GM19324 (cell line): Measurements from ENCODE around the gene RIC1.
"Not testable (repeated sequence)": the region's sequence is repeated elsewhere in the genome, so short reads cannot be mapped to it uniquely, and the experiment has no call there.

Experiments
- ATAC-seq: cut with Tn5 transposase; IDR thresholded peaks from one replicate; pipeline ENCODE4 v1.9.1; 2021; ENCODE audit warnings: mild to moderate bottlenecking, moderate library complexity; ENCODE audit not compliant: unreplicated experiment, low FRiP score

Gene RIC1

DNA sequence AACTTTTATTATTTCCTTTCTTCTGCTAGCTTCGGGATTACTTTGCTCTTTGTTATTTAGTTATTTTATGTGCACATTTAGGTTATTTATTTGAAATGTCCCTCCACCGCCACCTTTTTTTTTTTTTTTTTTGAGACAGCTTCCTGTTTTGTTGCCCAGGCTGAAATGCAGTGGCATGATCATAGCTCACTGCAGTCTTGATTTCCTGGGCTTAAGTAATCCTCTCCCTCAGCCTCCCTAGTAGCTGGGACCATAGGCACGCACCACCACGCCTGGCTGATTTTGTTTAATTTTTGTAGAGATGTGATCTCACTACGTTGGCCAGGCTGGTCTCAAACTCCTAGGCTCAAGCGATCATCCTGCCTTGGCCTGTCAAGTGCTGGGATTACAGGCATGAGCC is 38.5 kb downstream of the RIC1 start:
- ATAC-seq, result no peak

DNA sequence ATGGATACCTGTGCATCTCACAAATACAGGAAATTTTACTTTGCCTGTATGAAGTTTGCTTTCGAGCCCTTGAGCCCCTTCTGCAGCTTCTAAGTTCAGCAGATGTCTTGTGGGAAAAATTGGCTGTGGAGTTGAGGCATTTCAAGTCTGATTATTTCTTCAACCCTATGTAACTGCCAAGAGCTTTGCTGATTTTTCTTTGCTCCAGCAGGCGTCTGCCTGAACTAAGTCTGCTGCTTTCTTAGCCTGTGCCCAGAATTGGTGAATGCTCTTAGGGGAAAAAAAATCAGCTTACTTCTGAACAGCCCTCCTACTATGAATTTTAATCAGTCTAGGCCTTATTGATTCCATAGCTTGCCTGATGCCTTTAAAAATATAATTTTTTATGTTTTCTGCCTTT is 41.2 kb downstream of the RIC1 start:
- ATAC-seq, result no peak

DNA sequence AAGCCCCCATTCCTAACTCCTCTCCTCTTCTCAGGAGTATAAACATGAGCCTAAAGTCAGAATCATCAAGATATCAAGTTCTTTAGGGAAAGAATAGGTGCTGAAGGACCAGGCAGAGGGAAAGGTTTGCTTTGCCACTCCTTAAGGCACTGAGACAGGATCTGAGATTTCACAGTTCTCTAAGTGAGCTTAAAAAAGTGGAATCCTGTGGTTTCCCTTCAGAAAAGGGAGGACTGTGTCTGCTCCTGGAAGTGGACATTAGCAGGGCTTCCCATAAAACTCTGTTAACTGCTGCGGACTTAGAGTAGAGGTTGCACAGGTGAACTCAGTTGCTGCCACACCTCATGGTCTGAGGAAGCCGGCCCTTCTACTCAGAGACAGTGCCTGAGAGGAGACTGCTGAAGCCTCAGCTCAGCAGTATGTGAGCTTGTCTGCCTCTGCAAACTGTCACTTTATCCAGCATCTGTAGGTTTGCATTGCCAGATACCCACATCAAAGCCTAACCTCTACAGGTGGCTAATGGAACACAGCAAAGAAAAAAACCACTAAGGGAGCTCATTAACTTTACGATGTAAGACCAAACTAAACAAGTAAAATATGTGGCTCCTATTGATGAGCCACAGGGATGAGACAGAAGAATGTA is 42.9 kb downstream of the RIC1 start:
- no peak for ATAC-seq

DNA sequence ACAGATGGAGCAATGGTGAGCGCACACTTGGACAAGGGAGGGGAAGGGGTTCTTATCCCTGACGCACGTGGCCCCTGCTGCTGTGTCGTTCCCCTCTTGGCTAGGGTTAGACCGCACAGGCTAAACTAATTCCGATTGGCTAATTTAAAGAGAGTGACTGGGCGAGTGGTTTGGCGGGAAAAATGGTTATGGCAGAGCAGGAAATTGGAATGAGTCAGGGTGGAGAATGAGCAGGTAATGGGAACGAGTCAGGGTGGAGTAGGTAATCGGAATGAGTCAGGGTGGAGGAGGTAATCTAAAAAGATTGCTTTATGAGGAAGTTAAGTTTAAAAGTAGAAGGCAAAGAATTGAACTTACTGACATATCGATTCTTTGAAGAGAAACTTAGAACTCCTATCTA is 46.1 kb downstream of the RIC1 start:
- not testable (repeated sequence) for ATAC-seq

DNA sequence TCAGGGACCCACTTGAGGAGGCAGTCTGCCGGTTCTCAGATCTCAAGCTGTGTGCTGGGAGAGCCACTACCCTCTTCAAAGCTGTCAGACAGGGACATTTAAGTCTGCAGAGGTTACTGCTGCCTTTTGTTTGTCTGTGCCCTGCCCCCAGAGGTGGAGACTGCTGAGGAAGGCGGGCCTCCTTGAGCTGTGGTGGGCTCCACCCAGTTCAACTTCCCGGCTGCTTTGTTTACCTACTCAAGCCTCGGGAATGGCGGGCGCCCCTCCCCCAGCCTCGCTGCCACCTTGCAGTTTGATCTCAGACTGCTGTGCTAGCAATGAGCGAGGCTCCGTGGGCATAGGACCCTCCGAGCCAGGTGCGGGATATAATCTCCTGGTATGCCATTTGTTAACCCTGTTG is 54.7 kb downstream of the RIC1 start:
- ATAC-seq, result not testable (repeated sequence)

DNA sequence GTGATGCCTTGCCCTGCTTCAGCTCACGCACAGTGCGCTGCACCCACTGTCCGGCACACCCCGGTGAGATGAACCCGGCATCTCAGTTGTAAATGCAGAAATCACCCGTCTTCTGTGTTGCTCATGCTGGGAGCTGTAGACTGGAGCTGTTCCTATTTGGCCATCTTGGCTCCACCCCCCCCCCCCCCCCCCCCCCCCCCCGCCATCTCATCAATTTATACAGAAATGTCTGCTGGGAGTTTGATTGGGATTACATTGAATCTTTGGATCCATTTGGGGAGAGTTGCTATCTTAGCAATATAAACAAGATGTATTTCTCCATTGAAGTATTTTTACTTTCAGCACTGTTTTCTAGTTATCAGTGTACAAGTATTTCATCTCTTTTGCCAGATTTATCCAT is 55.2 kb downstream of the RIC1 start:
- ATAC-seq, result no peak

DNA sequence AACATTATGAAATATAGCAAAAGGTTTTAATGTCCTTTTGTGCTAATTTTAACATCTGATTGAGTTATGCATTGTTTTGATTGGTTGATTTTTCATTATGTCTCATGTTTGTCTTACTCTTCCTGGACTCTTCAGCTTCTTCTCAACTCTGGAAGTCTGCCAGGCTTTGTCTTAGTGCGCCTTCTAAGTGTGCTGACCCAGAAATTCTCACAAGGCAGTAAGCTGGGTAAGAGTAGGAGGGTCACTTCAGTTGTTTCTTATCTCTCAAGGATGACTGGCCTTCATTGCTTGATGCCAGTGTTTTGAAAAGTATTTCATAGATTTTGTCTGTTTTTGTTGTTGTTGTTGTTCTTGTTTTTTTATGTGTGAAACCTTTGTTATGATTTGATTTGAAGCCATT is 59.2 kb downstream of the RIC1 start:
- no peak for ATAC-seq

DNA sequence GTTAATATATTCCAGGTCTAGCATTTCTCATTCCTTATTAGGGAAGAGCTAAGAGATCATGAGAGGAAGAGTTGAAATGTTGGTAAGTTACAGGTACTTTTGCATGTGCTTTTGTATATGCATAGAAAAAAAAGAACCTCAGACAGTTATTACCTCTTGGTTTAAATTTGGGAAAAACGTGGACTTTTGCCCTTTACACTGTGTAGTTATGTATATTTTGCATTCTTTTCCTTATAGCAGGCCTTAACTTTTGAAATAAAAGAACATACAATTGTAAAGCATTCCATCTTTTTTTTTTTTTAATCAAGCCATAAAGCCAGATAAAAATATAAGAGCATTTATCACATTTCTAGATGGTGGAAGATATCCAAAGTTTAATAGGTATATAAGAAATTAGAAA is 61.4 kb downstream of the RIC1 start:
- no peak for ATAC-seq

DNA sequence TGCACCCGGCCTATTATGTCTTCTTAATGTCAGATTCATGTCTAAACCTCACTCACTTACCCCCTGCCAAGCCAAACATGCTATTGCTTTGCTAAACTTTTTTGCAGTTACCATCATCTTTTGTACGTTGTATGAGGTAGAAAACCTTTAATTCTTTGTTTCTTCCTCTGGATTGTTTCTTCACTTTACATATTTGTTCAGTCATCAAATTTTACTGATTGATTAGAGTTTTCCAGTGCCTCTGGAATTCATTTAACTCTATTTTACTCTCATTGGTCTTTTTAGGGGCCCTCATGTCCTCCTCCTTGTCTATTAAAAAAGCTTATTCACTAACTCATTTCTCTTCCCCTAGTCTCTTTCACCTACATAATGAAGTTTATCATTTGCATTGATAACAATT is 67.0 kb downstream of the RIC1 start:
- ATAC-seq, result no peak

DNA sequence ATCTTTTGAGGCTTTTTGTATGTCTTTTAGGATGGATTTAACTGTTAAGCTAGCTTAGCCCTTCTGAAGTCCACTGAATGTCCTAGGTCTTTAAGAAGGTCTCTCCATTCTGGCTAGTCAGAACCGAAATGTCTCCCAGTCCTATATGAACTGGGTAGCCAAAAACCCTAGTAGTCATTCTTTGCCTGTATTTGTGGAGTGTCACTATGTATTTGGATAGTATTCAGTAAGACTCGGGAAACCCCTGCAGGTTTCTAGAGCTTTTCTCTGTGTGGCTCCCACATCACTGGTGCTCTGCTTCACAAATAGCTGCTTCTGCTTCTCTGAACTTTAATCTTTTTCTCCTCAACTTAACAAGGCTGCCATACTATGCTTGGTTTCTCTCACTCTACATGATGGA is 68.0 kb downstream of the RIC1 start:
- ATAC-seq, result no peak

DNA sequence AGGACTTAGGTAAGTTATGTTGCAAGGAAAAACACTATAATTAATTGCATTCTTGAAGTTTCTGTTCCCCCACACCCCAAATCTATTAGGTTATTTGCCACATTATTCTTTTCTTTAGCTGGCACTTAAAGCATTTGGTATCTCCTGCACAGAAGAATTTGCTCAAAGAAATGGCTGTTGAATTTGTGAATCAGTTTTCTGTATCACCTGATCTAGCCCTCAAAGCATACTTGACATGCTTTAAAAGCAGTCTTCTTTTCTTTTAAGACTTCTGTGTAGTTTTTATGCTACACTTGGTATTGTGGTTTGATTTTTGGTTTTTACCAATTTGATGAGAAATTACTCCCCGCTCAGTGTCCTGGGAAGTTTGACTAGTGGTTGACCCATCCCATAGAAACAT is 69.1 kb downstream of the RIC1 start:
- no peak for ATAC-seq

DNA sequence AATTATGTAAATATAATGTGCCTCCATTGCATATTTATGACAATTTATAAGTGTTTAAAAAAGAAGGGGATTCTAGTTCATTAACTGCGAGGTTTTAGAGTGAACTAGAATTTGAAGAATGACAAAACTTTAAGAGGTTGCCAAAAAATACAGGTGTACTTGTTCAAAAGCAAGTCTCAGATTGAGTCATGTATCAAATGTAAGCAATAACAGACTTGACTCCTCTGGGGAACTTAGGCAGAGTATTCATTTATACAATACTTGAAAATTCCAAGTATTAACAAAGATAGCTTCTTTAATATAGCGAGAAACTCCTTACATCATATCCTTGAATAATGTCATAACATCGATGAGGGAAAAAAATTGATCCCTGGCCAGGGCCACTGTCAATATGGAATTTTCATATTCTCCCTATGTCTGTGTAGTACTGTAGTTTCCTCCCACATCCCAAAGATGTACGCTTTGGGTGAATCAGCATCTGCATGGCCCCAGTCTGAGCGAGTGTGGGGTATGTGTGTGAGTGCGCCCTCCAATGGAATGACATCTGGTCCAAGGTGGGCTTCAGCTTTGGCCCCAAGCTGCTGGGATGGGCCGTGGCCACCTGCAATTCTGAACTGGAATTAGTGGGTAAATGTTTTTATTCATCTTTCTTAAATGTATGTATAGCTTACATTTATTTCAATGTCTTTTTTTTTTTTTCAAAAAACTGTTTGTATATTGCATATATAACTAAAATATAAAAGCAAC is 70.1 kb downstream of the RIC1 start:
- no peak for ATAC-seq

DNA sequence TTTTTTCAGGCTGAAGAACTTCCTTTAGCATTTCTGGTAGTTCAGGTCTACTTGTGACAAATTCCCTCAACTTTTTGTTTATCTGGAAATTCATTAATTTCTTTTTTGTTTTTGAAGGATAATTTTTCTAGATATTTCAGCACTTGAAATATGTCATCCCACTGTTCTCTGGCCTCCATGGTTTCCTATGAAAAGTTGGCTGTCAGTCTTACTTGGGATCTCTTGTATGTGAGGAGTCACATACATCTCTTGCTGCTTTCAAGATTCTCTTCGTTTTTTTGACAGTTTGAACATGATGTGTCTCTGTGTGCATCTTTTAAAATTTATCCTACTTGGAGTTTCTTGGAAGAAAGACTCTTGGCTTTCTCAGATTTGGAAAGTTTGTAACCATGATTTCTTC is 79.5 kb downstream of the RIC1 start:
- ATAC-seq, result no peak

DNA sequence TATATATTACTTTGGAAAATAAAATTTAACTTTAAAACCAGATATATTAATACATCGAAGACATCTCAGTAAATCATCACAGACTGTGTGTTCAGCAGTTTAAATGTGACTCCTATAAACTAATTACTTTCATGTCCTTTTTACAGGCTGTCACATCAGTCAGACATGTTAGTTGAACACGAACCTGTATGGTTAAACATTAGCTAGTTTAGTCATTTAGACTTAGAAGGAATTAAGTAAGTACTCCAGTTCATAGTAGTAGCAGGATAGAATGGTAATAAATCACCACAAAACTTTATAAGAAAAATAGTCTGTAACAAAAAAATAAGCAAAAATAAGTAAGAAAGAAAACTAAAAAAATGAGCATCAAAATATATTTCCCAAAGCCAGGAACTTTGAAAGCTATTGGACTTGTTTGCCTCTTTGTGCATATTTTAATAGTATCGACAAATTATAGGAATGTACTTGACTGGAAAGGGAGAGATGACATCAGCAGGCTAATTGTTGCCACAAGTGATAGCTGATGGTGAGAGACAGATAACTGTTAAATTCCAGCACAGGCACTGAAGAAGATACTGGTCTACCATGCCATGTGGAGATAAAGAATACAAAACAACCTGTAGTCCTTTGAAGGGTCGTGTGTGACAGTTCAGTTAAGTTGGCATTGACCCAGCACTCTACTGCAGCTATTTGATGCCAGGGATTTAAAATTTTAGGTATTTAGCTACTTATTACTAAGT is 83.9 kb downstream of the RIC1 start:
- ATAC-seq, result no peak

DNA sequence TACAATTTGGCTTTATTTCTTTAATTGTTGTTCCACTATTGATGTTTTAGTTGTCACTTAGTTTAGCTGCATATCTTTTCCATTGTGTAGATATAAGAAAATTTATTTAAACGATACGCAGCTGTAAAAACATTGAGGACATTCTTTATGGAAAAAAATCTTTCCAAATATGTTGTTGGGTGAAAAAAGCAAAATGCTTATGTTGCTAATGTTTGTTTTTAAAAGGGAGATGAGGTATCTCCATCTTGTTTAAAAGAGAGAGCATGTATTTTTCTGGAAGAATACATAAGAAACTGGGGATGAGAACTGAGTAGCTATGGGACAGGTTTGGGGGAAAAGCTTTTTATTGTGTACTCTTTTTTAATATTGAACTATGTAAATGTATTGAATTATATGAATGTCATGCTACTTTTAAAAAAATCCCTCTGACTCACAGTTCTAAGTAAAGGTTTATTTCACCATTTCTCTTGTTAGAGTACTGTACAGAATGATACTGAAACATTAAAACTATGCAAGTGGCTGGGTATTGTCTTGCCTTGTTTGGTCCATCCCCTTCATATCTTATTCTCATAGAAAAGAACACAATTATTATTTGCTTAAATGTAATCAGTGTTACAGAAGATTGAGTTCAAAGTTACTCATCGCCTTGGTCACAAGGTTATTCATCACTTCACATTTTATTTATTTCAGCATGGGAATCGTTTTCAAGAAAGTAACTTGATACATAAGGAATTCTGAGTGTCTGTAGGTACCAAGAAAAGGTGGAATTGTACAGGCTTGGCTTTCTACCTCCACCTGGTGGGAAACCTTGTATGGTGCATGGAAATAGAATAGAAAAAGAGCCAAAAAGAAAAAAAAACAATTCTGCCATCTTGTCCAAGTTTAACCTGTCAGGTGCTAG is 85.8 kb downstream of the RIC1 start:
- no peak for ATAC-seq

DNA sequence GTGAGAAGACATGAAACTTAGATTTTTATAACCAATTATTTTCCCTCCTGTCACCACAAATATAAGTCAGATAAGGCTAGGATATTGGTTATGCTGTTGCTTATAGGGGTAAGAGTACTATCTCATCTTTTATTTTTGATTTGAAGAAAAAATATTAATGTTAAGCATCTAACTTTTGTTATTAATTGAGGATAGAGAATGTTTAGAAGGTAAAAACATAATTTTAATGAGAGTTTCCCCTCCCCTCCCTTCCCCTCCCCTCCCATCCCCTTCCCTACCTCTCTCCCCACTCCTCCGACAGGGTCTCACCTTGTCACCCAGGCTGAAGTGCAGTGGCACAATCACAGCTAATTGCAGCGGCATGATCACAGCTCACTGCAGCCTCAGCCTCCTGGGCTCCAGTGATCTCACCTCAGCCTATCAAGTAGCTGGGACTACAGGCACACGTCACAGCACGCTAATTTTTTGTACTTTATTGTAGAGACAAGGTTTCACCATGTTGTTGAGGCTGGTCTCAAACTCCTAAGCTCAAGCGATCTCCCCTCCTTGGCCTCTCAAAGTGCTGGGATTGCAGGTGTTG is 86.7 kb downstream of the RIC1 start:
- ATAC-seq, result no peak

DNA sequence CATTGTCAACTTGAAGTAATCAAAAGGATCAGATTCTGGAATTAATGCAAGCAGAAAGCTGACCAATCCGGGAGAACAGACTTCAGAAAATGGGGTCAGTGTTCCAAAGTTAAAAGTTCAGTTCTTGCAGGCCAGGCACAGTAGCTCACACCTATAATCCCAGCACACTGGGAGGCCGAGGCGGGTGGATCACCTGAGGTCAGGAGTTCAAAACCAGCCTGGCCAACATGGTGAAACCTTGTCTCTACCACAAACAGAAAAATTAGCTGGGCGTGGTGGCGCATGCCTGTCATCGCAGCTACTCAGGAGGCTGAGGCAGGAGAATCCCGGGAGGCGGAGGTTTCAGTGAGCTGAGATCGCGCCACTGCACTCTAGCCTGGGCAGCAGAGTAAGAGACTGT is 88.5 kb downstream of the RIC1 start:
- ATAC-seq, result not testable (repeated sequence)

DNA sequence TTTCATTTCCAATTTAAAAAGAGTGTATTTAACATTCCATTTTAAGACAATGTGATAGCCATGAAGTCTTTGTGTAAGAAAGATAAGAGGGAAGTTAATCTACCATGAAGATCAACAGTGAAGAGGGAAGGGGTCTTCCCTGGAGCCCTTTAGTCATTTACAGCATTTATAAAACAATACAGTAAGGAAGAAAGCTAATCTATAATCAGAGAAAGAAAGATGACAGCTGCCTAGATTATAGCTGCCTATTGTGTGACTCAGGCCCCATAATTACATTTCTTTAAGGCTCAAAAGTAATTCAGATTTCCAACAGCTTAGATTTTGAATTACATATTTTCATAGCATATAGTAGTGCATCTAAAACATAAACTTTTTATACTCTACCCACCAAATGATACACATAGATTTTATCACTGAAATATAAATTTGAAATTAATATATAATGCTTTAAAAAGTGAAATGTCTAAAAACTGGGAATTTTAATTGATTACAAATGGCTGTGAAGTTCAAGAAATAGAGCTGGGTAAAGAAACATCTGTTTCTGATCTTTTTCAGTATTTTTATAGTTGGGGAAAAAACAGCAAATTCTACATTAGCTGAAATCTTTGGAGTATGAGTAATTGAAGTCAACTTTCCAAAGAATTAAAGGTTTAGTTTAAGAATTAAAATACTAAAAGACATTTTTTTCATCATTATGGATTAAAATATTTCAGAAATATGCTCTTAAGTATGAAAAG is 89.6 kb downstream of the RIC1 start:
- no peak for ATAC-seq

DNA sequence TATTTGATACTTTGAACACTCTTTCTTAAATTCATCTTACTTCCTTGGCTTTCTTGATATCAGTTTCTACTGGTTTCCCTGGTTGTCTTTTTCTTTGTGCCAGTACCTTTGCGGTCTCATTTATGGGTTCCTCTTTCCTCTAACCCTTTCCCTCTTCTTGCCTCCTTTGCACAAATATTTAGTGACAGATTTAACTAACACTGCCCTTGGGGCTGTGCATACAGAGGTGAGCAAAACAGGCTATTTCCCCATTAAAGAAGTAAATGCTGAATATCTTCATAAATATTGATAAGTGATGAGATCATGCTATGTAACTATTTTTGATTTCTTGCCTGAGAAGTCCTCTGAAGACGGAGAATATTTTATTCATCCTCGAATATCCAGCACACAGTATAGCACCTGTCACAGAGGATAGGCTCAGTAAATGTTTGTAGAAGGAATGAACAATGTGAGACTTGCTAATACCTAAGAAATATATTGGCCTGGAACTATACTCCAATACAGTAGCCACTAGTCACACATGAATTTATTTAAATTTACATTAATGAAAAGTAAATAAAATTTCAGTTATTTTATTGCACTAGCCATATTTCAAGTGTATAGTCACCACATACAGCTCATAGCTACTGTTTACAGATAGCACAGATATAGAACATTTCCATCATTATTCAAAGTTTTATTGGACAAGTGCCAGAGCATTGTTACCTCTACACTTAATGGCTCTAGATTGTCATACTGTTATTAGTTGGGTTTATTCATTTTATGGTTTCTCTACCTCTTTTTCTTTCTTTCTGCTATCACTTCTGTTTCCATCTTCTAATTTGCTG is 90.4 kb downstream of the RIC1 start:
- no peak for ATAC-seq
